Measurements from ENCODE around the gene DCC.

- TF ChIP-seq RAD21 (conservative IDR thresholded peaks at IDR 0.05 in 1 of 2, IDR thresholded peaks at IDR 0.05 in 1 of 2) = peak; percentile 15 to 28; a peak in 2 of 5 replicates
- no peak for TF ChIP-seq MAFK (IDR thresholded peaks at IDR 0.05; ENCODE audit: partially characterized antibody)
- no peak for TF ChIP-seq CTCF (IDR thresholded peaks at IDR 0.05)
- no peak for TF ChIP-seq NR3C1 (IDR thresholded peaks at IDR 0.05)
- TF ChIP-seq JUN (IDR thresholded peaks at IDR 0.05) = no peak
- no peak for TF ChIP-seq RFX5 (IDR thresholded peaks at IDR 0.05)
- TF ChIP-seq CHD2 (IDR thresholded peaks at IDR 0.05; ENCODE audit: low read length, partially characterized antibody) = no peak
- TF ChIP-seq EP300 (IDR thresholded peaks at IDR 0.05) = no peak
- no peak for TF ChIP-seq POLR2A (IDR thresholded peaks at IDR 0.05; ENCODE audit: low read length)
- TF ChIP-seq TP53 (CRISPR knock-in tag; IDR thresholded peaks at IDR 0.05) = no peak
Observed at GRCh38 chr18:52484977-52485376, 145.0 kb downstream of the DCC start.

Measured in A549 (cell line).